ENCODE measurements around the gene COL4A4. TPM values are rescaled to one million over a fixed set of nuclear protein-coding genes. Genes with fewer than 3 reads are reported as not detected.

COL4A4 gene
- total and polyA plus RNA-seq, 12 donors, result 0.44 to 41.6 (median 22.1) TPM

DNA sequence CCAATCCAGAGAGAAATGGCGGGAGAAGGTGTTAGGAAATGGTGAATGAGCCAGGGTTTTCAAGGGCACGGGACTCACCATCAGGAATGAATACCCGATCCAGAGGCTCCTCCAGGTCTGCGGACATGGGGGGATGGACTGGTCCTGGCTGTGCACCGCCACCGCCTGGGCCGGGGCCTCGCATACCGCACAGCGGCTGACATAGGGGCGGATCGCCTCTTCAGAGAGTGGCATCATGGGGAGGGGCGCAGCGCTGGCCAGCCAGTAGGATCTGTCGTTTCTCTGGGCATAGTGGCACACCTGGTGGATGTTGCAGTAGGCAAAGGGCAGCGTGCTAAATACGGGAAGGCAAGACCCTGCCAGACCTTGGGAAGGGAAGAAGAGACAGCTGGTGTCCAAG lies 156.1 kb downstream of the COL4A4 start:
- H3K27me3 ChIP-seq, result no peaks in the 10 kb centered on the region
- H3K4me1 ChIP-seq (replicated peaks in 1 of 2), result no peaks in the 10 kb centered on the region
- no peak overlapping the region for H3K4me3 ChIP-seq
- no peak for TF ChIP-seq POLR2A (IDR thresholded peaks at IDR 0.05)
- TF ChIP-seq, protein P1, sequence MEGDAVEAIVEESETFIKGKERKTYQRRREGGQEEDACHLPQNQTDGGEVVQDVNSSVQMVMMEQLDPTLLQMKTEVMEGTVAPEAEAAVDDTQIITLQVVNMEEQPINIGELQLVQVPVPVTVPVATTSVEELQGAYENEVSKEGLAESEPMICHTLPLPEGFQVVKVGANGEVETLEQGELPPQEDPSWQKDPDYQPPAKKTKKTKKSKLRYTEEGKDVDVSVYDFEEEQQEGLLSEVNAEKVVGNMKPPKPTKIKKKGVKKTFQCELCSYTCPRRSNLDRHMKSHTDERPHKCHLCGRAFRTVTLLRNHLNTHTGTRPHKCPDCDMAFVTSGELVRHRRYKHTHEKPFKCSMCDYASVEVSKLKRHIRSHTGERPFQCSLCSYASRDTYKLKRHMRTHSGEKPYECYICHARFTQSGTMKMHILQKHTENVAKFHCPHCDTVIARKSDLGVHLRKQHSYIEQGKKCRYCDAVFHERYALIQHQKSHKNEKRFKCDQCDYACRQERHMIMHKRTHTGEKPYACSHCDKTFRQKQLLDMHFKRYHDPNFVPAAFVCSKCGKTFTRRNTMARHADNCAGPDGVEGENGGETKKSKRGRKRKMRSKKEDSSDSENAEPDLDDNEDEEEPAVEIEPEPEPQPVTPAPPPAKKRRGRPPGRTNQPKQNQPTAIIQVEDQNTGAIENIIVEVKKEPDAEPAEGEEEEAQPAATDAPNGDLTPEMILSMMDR (IDR thresholded peaks at IDR 0.05), result no peak
- H3K36me3 ChIP-seq (replicated peaks in 1 of 2), result no peaks in the 10 kb centered on the region
- H3K27ac ChIP-seq, result no peak overlapping the region
- 93 to 97% (median 96%) methylated on average over 3 to 17 of the region's 17 CpGs for WGBS, 4 donors
- no peaks in the 10 kb centered on the region for H3K9me3 ChIP-seq (replicated peaks in 1 of 3)
- intact Hi-C loops (cut with DNase I), result no loop called here
- DNase-seq, result no peak

GRCh38 chr2:227007148-227007547 lies 156.9 kb downstream of the COL4A4 start:
- TF ChIP-seq POLR2A (IDR thresholded peaks at IDR 0.05), result no peak
- TF ChIP-seq, protein P1 (IDR thresholded peaks at IDR 0.05), result no peak
- H3K4me1 ChIP-seq (replicated peaks in 1 of 2), result no peaks in the 10 kb centered on the region
- no peaks in the 10 kb centered on the region for H3K36me3 ChIP-seq (replicated peaks in 1 of 2)
- H3K4me3 ChIP-seq, result no peak overlapping the region
- no peaks in the 10 kb centered on the region for H3K9me3 ChIP-seq (replicated peaks in 1 of 3)
- no peak overlapping the region for H3K27ac ChIP-seq
- WGBS, 4 donors, result 75 to 89% (median 83%) methylated on average over 8 to 9 of the region's 9 CpGs
- no peak for DNase-seq
- H3K27me3 ChIP-seq, result no peaks in the 10 kb centered on the region
- intact Hi-C loops (cut with DNase I), result no loop called here

DNA sequence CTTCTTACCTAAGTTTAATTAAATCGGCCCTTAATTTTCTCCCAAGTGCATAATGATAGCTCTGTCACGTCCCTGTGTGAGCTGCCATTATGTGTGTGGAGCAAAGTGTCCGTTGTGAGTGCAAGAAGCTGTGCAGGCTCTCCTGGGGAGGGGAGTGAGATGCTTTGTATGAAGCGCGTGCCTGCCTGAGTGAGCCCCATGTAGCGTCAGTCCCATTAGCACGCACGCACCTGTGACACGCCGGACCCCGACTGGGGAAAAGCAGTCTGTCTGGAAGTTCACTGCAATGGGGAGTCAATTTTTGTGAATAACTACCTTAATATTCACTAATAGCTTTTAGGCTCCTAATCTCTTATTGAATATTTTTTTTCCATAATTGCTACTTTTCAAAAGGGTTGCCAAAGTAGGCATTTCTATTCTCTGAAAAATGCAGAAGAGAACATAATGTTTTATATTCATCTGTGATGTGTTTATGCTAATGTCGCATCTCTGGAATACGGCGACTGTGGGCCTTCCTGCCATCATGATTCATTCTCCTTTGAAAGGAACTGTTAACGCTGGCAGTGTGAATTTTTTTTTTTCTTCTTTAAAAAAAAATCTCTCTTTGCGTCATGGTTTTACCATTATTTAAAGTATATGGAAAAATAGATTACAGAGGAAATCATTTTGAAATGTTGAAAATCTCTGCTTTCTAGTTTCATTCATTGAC lies 157.7 kb downstream of the COL4A4 start:
- H3K36me3 ChIP-seq (replicated peaks in 1 of 2), result no peaks in the 10 kb centered on the region
- TF ChIP-seq, protein P1 (IDR thresholded peaks at IDR 0.05), result no peak
- no peak for TF ChIP-seq POLR2A (IDR thresholded peaks at IDR 0.05)
- DNase-seq, result no peak
- 90 to 91% (median 90%) methylated on average over 16 of the region's 16 CpGs for WGBS, 4 donors
- H3K4me1 ChIP-seq (replicated peaks in 1 of 2), result no peaks in the 10 kb centered on the region
- H3K27me3 ChIP-seq, result no peaks in the 10 kb centered on the region
- no peak overlapping the region for H3K4me3 ChIP-seq
- intact Hi-C loops (cut with DNase I), result no loop called here
- no peak overlapping the region for H3K27ac ChIP-seq
- H3K9me3 ChIP-seq (replicated peaks in 1 of 3), result no peaks in the 10 kb centered on the region

- intact Hi-C loops (cut with DNase I), result no loop called here
- Histone ChIP-seq H3K36me3 (replicated peaks in 1 of 2) (no peaks in the 10 kb centered on the region), H3K9me3 (replicated peaks in 1 of 3) (no peaks in the 10 kb centered on the region), H3K4me1 (replicated peaks in 1 of 2) (no peaks in the 10 kb centered on the region), H3K27me3 (no peaks in the 10 kb centered on the region), H3K27ac (no peak overlapping the region), H3K4me3 (no peak overlapping the region)
- 83 to 92% (median 90%) methylated on average over 6 of the region's 6 CpGs for WGBS, 4 donors
- no peak for DNase-seq
- TF ChIP-seq, protein P1 (IDR thresholded peaks at IDR 0.05), result no peak
- no peak for TF ChIP-seq POLR2A (IDR thresholded peaks at IDR 0.05)
Observed at GRCh38 chr2:227004482-227004881, 159.5 kb downstream of the COL4A4 start.
